NOMO-1 treated with DMSO at 0.1 percent for 48 hours (cell line): Measurements from ENCODE around the gene DHH.
"Not testable (repeated sequence)": the region's sequence is repeated elsewhere in the genome, so short reads cannot be mapped to it uniquely, and the experiment has no call there.

Source experiments
- DNase-seq: peaks from one replicate; lab custom pipeline; 2025; ENCODE audit not compliant: unreplicated experiment; lab: John Stamatoyannopoulos, UW

The DHH gene

GRCh38 chr12:49094160-49094974, at the start of gene DHH:
Gene DHH (minus strand): TSS chr12:49094801. CDS start chr12:49094512, 289 bp downstream.
- DNase-seq = no peak

GRCh38 chr12:49144384-49144783, 49.8 kb upstream of the DHH start:
- DNase-seq = no peak

- DNase-seq = no peak
Observed at GRCh38 chr12:49138999-49139398, 44.4 kb upstream of the DHH start.

- no peak for DNase-seq
Observed at GRCh38 chr12:49138587-49138986, 44.0 kb upstream of the DHH start.

GRCh38 chr12:49137476-49137875, 42.9 kb upstream of the DHH start:
- DNase-seq = no peak

GRCh38 chr12:49136997-49137396, 42.4 kb upstream of the DHH start:
- not testable (repeated sequence) for DNase-seq

- DNase-seq = no peak
Observed at GRCh38 chr12:49133590-49133989, 39.0 kb upstream of the DHH start.

- no peak for DNase-seq
Observed at GRCh38 chr12:49133014-49133413, 38.4 kb upstream of the DHH start.

GRCh38 chr12:49131894-49132461, 37.4 kb upstream of the DHH start:
- peak; percentile 68 for DNase-seq

- DNase-seq = peak; percentile 86
Observed at GRCh38 chr12:49131051-49131893, 36.7 kb upstream of the DHH start, which contains the start of gene TUBA1B. Gene TUBA1B (minus strand): TSS chr12:49131395. CDS start chr12:49131300, 95 bp downstream.

GRCh38 chr12:49130151-49131050, 35.8 kb upstream of the DHH start:
- peak; percentile 95 for DNase-seq

- no peak for DNase-seq
Observed at GRCh38 chr12:49129332-49130150, 34.9 kb upstream of the DHH start.

GRCh38 chr12:49127971-49128370, 33.4 kb upstream of the DHH start:
- DNase-seq = not testable (repeated sequence)

- no peak for DNase-seq
Observed at GRCh38 chr12:49126852-49127763, 32.5 kb upstream of the DHH start.

- no peak for DNase-seq
Observed at GRCh38 chr12:49121047-49121696, 26.6 kb upstream of the DHH start.

GRCh38 chr12:49111206-49111605, 16.6 kb upstream of the DHH start:
- DNase-seq = no peak

- peak; percentile 99 for DNase-seq
Observed at GRCh38 chr12:49110464-49111155, 16.0 kb upstream of the DHH start, which contains the start of gene LMBR1L. Gene LMBR1L (minus strand): TSS chr12:49110847. CDS start chr12:49110555, 292 bp downstream.
